HG02588 (cell line): ENCODE measurements around the gene SMAD4.
A peak's percentile ranks its signal among the peaks of the same experiment; 100 is the strongest.
"Not testable (repeated sequence)": the region's sequence is repeated elsewhere in the genome, so short reads cannot be mapped to it uniquely, and the experiment has no call there.

Experiments used
- ATAC-seq: cut with Tn5 transposase; IDR thresholded peaks from one replicate; pipeline ENCODE4 v1.9.1; 2021; ENCODE audit warnings: mild to moderate bottlenecking, moderate library complexity; ENCODE audit not compliant: unreplicated experiment

Gene SMAD4

GRCh38 chr18:51029694-51030536, at the start of gene SMAD4:
Gene SMAD4, plus strand, starts transcription at chr18:51030213. Its CDS starts 16,834 bp downstream, at chr18:51047047.
- peak; percentile 80 for ATAC-seq

- ATAC-seq, result no peak
These were observed 48.6 kb upstream of the SMAD4 start for GRCh38 chr18:50981381-50981780.

GRCh38 chr18:50982086-50982801, 47.8 kb upstream of the SMAD4 start:
- ATAC-seq, result no peak

GRCh38 chr18:50982802-50983179, 47.2 kb upstream of the SMAD4 start:
- ATAC-seq, result no peak

- no peak for ATAC-seq
These were observed 43.5 kb upstream of the SMAD4 start for GRCh38 chr18:50986360-50987087.

GRCh38 chr18:50987261-50987660, 42.8 kb upstream of the SMAD4 start:
- ATAC-seq, result no peak

- no peak for ATAC-seq
These were observed 40.3 kb upstream of the SMAD4 start for GRCh38 chr18:50989711-50990110.

- ATAC-seq, result no peak
These were observed 37.7 kb upstream of the SMAD4 start for GRCh38 chr18:50992351-50992762.

GRCh38 chr18:50994031-50994430, 36.0 kb upstream of the SMAD4 start:
- ATAC-seq, result no peak

- not testable (repeated sequence) for ATAC-seq
These were observed 26.8 kb upstream of the SMAD4 start for GRCh38 chr18:51003174-51003573.

- ATAC-seq, result no peak
These were observed 23.8 kb upstream of the SMAD4 start for GRCh38 chr18:51006061-51006818.

- ATAC-seq, result no peak
These were observed 22.8 kb upstream of the SMAD4 start for GRCh38 chr18:51006948-51007789.

GRCh38 chr18:51007790-51008139, 22.2 kb upstream of the SMAD4 start:
- ATAC-seq, result no peak

- ATAC-seq, result no peak
These were observed 20.9 kb upstream of the SMAD4 start for GRCh38 chr18:51009072-51009471.

- no peak for ATAC-seq
These were observed 19.8 kb upstream of the SMAD4 start for GRCh38 chr18:51010218-51010617.

- ATAC-seq, result no peak
These were observed 18.3 kb upstream of the SMAD4 start for GRCh38 chr18:51011709-51012108.

- no peak for ATAC-seq
These were observed 17.6 kb upstream of the SMAD4 start for GRCh38 chr18:51012441-51012840.

- ATAC-seq, result no peak
These were observed 16.8 kb upstream of the SMAD4 start for GRCh38 chr18:51013259-51013658.

- no peak for ATAC-seq
These were observed 12.7 kb upstream of the SMAD4 start for GRCh38 chr18:51017140-51017879.
